H9 (cell line): Measurements from ENCODE around the gene CCDC9B. TPM values are rescaled to one million over a fixed set of nuclear protein-coding genes. Genes with fewer than 3 reads are reported as not detected.

Source experiments
- DNase-seq: peaks from one replicate; pipeline ENCODE4 v3.0.0-alpha.2; 2017
- H2AFZ ChIP-seq: one replicate; pipeline ENCODE4 v1.6.1; 2013; ENCODE audit warnings: mild to moderate bottlenecking, low read length, control low read depth, moderate library complexity
- H2AK5ac ChIP-seq: 2 replicates; pipeline ENCODE4 v1.6.1; 2013; ENCODE audit warnings: low read length, control low read depth, mixed read lengths; ENCODE audit not compliant: insufficient read length
- H2BK120ac ChIP-seq: one replicate; pipeline ENCODE4 v1.6.1; 2013; ENCODE audit warnings: low read depth, mild to moderate bottlenecking, low read length, control low read depth, inconsistent platforms; ENCODE audit not compliant: poor library complexity, severe bottlenecking
- H2BK12ac ChIP-seq: 2 replicates; pipeline ENCODE4 v1.6.1; 2013; ENCODE audit warnings: low read length, control low read depth, mixed read lengths, low read depth; ENCODE audit not compliant: insufficient read length
- H2BK15ac ChIP-seq: 2 replicates; pipeline ENCODE4 v1.6.1; 2013; ENCODE audit warnings: low read depth, low read length, control low read depth
- H2BK20ac ChIP-seq: one replicate; pipeline ENCODE4 v1.6.1; 2013; ENCODE audit warnings: low read depth, mild to moderate bottlenecking, low read length, control low read depth, inconsistent platforms; ENCODE audit not compliant: poor library complexity, severe bottlenecking
- H2BK5ac ChIP-seq: 2 replicates; pipeline ENCODE4 v1.6.1; 2013; ENCODE audit warnings: low read length, control low read depth, mixed read lengths; ENCODE audit not compliant: insufficient read length
- H3K14ac ChIP-seq: 2 replicates; pipeline ENCODE4 v1.6.1; 2013; ENCODE audit warnings: low read length, control low read depth; ENCODE audit not compliant: insufficient read depth
- H3K18ac ChIP-seq: 2 replicates; pipeline ENCODE4 v1.6.1; 2013; ENCODE audit warnings: low read depth, mild to moderate bottlenecking, mixed read lengths, low read length, control low read depth; ENCODE audit not compliant: insufficient read length
- H3K23ac ChIP-seq: 2 replicates; pipeline ENCODE4 v1.6.1; 2013; ENCODE audit warnings: low read length, control low read depth, mixed read lengths, low read depth; ENCODE audit not compliant: insufficient read length
- H3K23me2 ChIP-seq: 2 replicates; pipeline ENCODE4 v1.6.1; 2013; ENCODE audit warnings: low read depth, mild to moderate bottlenecking, mixed read lengths, low read length, control low read depth; ENCODE audit not compliant: insufficient read length, poor library complexity, severe bottlenecking
- H3K27ac ChIP-seq: 2 replicates; pipeline ENCODE4 v1.5.1; 2013; ENCODE audit warnings: low read length, control low read depth, mixed read lengths, low read depth; ENCODE audit not compliant: insufficient read length
- H3K27me3 ChIP-seq: 2 replicates; pipeline ENCODE4 v1.6.1; 2013; ENCODE audit warnings: low read length, control low read depth, inconsistent platforms; ENCODE audit not compliant: insufficient read depth
- H3K4ac ChIP-seq: 2 replicates; pipeline ENCODE4 v1.6.1; 2013; ENCODE audit warnings: low read depth, mild to moderate bottlenecking, control low read depth, inconsistent platforms, low read length, moderate library complexity
- H3K4me1 ChIP-seq: 2 replicates; pipeline ENCODE4 v1.6.1; 2013; ENCODE audit warnings: low read length, control low read depth, inconsistent platforms; ENCODE audit not compliant: insufficient read depth
- H3K4me2 ChIP-seq: 2 replicates; pipeline ENCODE4 v1.6.1; 2013; ENCODE audit warnings: low read length, control low read depth, mixed read lengths; ENCODE audit not compliant: insufficient read length, insufficient read depth
- H3K56ac ChIP-seq: 2 replicates; pipeline ENCODE4 v1.6.1; 2013; ENCODE audit warnings: low read depth, mild to moderate bottlenecking, mixed read lengths, low read length, control low read depth; ENCODE audit not compliant: insufficient read length
- H3K79me1 ChIP-seq: 2 replicates; pipeline ENCODE4 v1.6.1; 2013; ENCODE audit warnings: low read depth, mild to moderate bottlenecking, moderate library complexity, low read length, control low read depth, inconsistent platforms; ENCODE audit not compliant: insufficient read depth, poor library complexity, severe bottlenecking
- H3K79me2 ChIP-seq: 2 replicates; pipeline ENCODE4 v1.6.1; 2013; ENCODE audit warnings: low read length, control low read depth, inconsistent platforms; ENCODE audit not compliant: insufficient read depth
- H3K9ac ChIP-seq: 2 replicates; pipeline ENCODE4 v1.6.1; 2013; ENCODE audit warnings: low read length, control low read depth, mixed read lengths; ENCODE audit not compliant: insufficient read length; ENCODE audit errors: extremely low read depth
- H3K9me3 ChIP-seq: one replicate; pipeline ENCODE4 v1.6.1; 2013; ENCODE audit warnings: low read depth, low read length, inconsistent platforms; ENCODE audit not compliant: control insufficient read depth
- H3T11ph ChIP-seq: one replicate; pipeline ENCODE4 v1.6.1; 2013; ENCODE audit warnings: mild to moderate bottlenecking, low read length, control low read depth, inconsistent platforms
- H4K20me1 ChIP-seq: one replicate; pipeline ENCODE4 v1.6.1; 2013; ENCODE audit not compliant: control insufficient read depth, insufficient read length, insufficient read depth
- H4K5ac ChIP-seq: 2 replicates; pipeline ENCODE4 v1.6.1; 2013; ENCODE audit warnings: low read depth, mild to moderate bottlenecking, mixed read lengths, low read length, control low read depth; ENCODE audit not compliant: insufficient read length
- H4K8ac ChIP-seq: replicated peaks from 2 replicates; pipeline ENCODE4 v1.6.1; 2013; ENCODE audit warnings: low read length, control low read depth, mixed read lengths, low read depth; ENCODE audit not compliant: insufficient read length
- H4K91ac ChIP-seq: 2 replicates; pipeline ENCODE4 v1.6.1; 2013; ENCODE audit warnings: low read depth, mild to moderate bottlenecking, moderate library complexity, mixed read lengths, low read length, control low read depth; ENCODE audit not compliant: insufficient read length
- H3K27ac Mint-ChIP-seq, 3 experiments: 2 replicates in 2 of 3; 3 replicates in 1 of 3; pipeline ENCODE4 v1.8.0; 2020 to 2021; ENCODE audit warnings: mixed read lengths in 3 of 3, mild to moderate bottlenecking in 1 of 3, moderate library complexity in 1 of 3
- H3K27me3 Mint-ChIP-seq: 2 replicates; pipeline ENCODE4 v1.8.0; 2021; ENCODE audit warnings: low read depth, mild to moderate bottlenecking, moderate library complexity, mixed read lengths
- H3K36me3 Mint-ChIP-seq, 3 experiments: 2 replicates in 2 of 3; 3 replicates in 1 of 3; pipeline ENCODE4 v1.8.0; 2020 to 2021; ENCODE audit warnings: low read depth in 3 of 3, mixed read lengths in 3 of 3; ENCODE audit not compliant: insufficient read depth in 1 of 3
- H3K4me1 Mint-ChIP-seq, 2 experiments: 2 replicates each; pipeline ENCODE4 v1.8.0; 2020; ENCODE audit warnings: mixed read lengths in 2 of 2
- H3K4me3 Mint-ChIP-seq, 2 experiments: 2 replicates in 1 of 2; 3 replicates in 1 of 2; pipeline ENCODE4 v1.8.0; 2020 to 2021; ENCODE audit warnings: mild to moderate bottlenecking in 2 of 2, mixed read lengths in 2 of 2, moderate library complexity in 1 of 2
- H3K9me3 Mint-ChIP-seq, 2 experiments: 2 replicates in 1 of 2; 3 replicates in 1 of 2; pipeline ENCODE4 v1.8.0; 2020; ENCODE audit warnings: mild to moderate bottlenecking in 2 of 2, mixed read lengths in 2 of 2, moderate library complexity in 1 of 2
- WGBS: extraction: QIAGEN DNeasy Blood & Tissue Kit; methylation state at CpG from one replicate; pipeline ENCODE4 v1.1.7; 2013; ENCODE audit warnings: missing lambda C conversion rate, low lambda C conversion rate, mixed read lengths; ENCODE audit not compliant: insufficient read length; ENCODE audit errors: extremely low coverage; 5-methylcytosine and 5-hydroxymethylcytosine counted together
- total RNA-seq: library from RNA; stranded (reverse); gene quantifications from 2 replicates; pipeline ENCODE4 v1.2.1, GENCODE V29; 2021
- TF ChIP-seq, protein P1 (sequence below): fragments of 200-600 bp; sonication (generic); conservative IDR thresholded peaks from 3 replicates; pipeline ENCODE4 v1.8.0; 2021; ENCODE audit warnings: antibody characterized with exemption, mild to moderate bottlenecking

CCDC9B gene
- total RNA-seq, 1 experiment from 2014 or later: 0.48 TPM

DNA sequence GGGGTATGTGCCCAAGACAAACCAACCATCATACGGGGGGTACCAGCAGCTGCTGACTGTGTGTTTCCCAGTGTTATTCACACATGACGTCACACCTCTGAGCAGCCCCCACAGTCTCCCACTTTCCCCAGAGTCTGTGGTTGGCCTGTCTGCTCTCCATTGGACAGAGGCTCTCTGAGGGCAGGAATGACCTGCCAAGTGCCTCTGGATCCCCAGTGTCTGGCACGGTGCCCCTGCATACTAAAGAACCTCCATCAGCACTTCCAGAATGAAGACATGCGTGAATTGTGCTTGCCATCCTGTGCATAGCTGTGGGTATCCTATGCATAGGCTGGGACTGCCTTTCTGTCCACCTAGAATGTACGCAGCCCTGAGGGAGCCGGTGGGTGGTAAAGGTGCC is 3.5 kb upstream of the CCDC9B start:
- Histone ChIP-seq H3K4me1 (no peaks in the 10 kb centered on the region), H3K27me3 (no peaks in the 10 kb centered on the region), H3K27ac (no peak overlapping the region), H3K4ac (no peak overlapping the region), H3K9me3 (no peaks in the 10 kb centered on the region), H2BK5ac (no peak overlapping the region), H3K23me2 (no peaks in the 10 kb centered on the region), H2BK15ac (no peak overlapping the region), H2AK5ac (no peak overlapping the region), H3K56ac (no peak overlapping the region), H3K79me1 (no peaks in the 10 kb centered on the region), H3K4me2 (no peak overlapping the region), H2BK20ac (no peak overlapping the region), H4K8ac (no peak overlapping the region), H2BK12ac (no peak overlapping the region), H3T11ph (no peak overlapping the region), H3K18ac (no peak overlapping the region), H3K14ac (no peak overlapping the region), H4K91ac (no peak overlapping the region), H3K9ac (no peak overlapping the region), H2AFZ (no peak overlapping the region), H3K79me2 (no peaks in the 10 kb centered on the region), H4K5ac (no peak overlapping the region), H3K23ac (no peak overlapping the region), H2BK120ac (no peak overlapping the region), H4K20me1 (no peaks in the 10 kb centered on the region)
- Mint-ChIP-seq H3K27ac (no peak overlapping the region), H3K4me1 (peaks cover 14 to 31% of the 10 kb centered on the region in 2 experiments), H3K27me3 (peaks cover 7% of the 10 kb centered on the region), H3K4me3 (no peak overlapping the region), H3K36me3 (no peaks in the 10 kb centered on the region), H3K9me3 (no peaks in the 10 kb centered on the region)
- TF ChIP-seq, protein P1, sequence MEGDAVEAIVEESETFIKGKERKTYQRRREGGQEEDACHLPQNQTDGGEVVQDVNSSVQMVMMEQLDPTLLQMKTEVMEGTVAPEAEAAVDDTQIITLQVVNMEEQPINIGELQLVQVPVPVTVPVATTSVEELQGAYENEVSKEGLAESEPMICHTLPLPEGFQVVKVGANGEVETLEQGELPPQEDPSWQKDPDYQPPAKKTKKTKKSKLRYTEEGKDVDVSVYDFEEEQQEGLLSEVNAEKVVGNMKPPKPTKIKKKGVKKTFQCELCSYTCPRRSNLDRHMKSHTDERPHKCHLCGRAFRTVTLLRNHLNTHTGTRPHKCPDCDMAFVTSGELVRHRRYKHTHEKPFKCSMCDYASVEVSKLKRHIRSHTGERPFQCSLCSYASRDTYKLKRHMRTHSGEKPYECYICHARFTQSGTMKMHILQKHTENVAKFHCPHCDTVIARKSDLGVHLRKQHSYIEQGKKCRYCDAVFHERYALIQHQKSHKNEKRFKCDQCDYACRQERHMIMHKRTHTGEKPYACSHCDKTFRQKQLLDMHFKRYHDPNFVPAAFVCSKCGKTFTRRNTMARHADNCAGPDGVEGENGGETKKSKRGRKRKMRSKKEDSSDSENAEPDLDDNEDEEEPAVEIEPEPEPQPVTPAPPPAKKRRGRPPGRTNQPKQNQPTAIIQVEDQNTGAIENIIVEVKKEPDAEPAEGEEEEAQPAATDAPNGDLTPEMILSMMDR: no peak
- no peak for DNase-seq
- WGBS: no CpG with 5 or more reads among the region's 6 CpGs
